HUES48 (cell line): Measurements from ENCODE around the gene TUBA4B.

Experiments used
- H3K27ac ChIP-seq: one replicate; pipeline ENCODE4 v1.7.0; 2013; ENCODE audit warnings: low read depth, low read length, inconsistent platforms
- H3K27me3 ChIP-seq: 2 replicates; pipeline ENCODE4 v1.6.1; 2013; ENCODE audit warnings: mild to moderate bottlenecking, low read length; ENCODE audit not compliant: control insufficient read depth, insufficient read depth
- H3K36me3 ChIP-seq: 2 replicates; pipeline ENCODE4 v1.6.1; 2013; ENCODE audit warnings: low read length; ENCODE audit not compliant: control insufficient read depth, insufficient read depth
- H3K4me1 ChIP-seq: 2 replicates; pipeline ENCODE4 v1.6.1; 2013; ENCODE audit warnings: mild to moderate bottlenecking, low read length; ENCODE audit not compliant: control insufficient read depth, insufficient read depth
- H3K4me3 ChIP-seq: 2 replicates; pipeline ENCODE4 v1.5.1; 2013; ENCODE audit warnings: mild to moderate bottlenecking, low read depth, low read length
- H3K9ac ChIP-seq: 2 replicates; pipeline ENCODE4 v1.6.1; 2013; ENCODE audit warnings: mild to moderate bottlenecking, low read depth, low read length, moderate library complexity
- H3K9me3 ChIP-seq: 2 replicates; pipeline ENCODE4 v1.6.1; 2013; ENCODE audit warnings: low read length; ENCODE audit not compliant: control insufficient read depth, insufficient read depth

The TUBA4B gene

GRCh38 chr2:219269362-219270054 lies 16.5 kb downstream of the TUBA4B start:
- Histone ChIP-seq H3K27ac (no peak overlapping the region), H3K36me3 (no peaks in the 10 kb centered on the region), H3K4me1 (peaks cover 5% of the 10 kb centered on the region), H3K9me3 (no peaks in the 10 kb centered on the region), H3K27me3 (peaks cover 8% of the 10 kb centered on the region; the same call in 1 of the 2 replicates), H3K4me3 (no peak overlapping the region), H3K9ac (no peak overlapping the region)

DNA sequence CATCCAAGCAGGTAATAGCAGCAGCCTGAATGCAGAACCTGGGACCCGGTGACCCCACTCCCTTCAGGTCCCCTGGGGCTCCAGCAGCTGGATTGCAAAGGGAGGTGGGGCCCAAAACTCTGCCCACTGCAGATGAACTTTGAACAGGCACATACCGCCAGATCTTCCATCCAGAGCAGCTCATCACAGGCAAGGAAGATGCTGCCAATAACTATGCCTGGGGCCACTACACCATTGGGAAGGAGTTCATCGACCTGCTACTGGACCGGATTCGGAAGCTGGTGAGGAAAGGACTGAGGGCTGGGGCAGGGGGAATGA lies 17.0 kb downstream of the TUBA4B start:
- Histone ChIP-seq H3K27ac (no peak overlapping the region), H3K27me3 (peaks cover 8% of the 10 kb centered on the region; the same call in 1 of the 2 replicates), H3K9ac (no peak overlapping the region), H3K9me3 (no peaks in the 10 kb centered on the region), H3K4me1 (peaks cover 6% of the 10 kb centered on the region), H3K4me3 (no peak overlapping the region), H3K36me3 (no peaks in the 10 kb centered on the region)

DNA sequence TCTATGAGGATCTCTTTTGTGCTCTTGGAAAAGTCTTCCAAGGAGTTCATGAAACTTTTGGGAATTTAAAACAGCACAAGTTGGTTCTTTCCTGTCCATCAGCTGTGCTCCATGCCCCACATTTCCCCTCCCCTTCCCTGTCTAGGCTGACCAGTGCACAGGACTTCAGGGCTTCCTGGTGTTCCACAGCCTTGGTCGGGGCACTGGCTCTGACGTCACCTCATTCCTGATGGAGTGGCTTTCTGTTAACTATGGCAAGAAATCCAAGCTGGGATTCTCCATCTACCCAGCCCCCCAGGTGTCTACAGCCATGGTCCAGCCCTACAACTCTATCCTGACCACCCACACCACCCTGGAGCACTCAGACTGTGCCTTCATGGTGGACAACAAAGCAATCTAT lies 18.0 kb downstream of the TUBA4B start:
- Histone ChIP-seq H3K9me3 (no peaks in the 10 kb centered on the region), H3K27me3 (peaks cover 8% of the 10 kb centered on the region; the same call in 1 of the 2 replicates), H3K9ac (no peak overlapping the region), H3K27ac (no peak overlapping the region), H3K36me3 (no peaks in the 10 kb centered on the region), H3K4me3 (no peak overlapping the region), H3K4me1 (peaks cover 6% of the 10 kb centered on the region)

DNA sequence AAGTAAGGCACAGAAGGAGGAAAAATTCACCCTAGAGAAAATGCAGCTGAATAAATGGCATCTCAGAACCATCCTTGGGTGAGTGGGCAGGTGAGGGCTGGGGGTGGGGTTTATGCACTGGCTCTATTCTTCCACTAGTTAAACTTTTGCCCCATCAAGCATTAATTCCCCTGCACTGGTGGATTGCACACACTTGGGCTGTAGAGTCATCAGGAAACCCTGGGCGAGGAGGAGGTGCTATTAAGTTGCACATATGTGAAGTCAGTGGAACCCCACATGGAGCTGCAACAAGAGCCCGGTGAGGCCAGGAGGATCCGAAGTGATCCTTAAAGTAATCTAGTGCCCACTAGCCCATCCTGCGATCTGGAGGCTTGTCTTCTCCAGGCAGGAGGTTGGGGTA lies 19.3 kb downstream of the TUBA4B start:
- H3K27me3 ChIP-seq = peaks cover 4% of the 10 kb centered on the region; the same call in 1 of the 2 replicates
- no peak overlapping the region for H3K27ac ChIP-seq
- no peaks in the 10 kb centered on the region for H3K36me3 ChIP-seq
- no peak overlapping the region for H3K9ac ChIP-seq
- H3K9me3 ChIP-seq = no peaks in the 10 kb centered on the region
- no peak overlapping the region for H3K4me3 ChIP-seq
- H3K4me1 ChIP-seq = peaks cover 10% of the 10 kb centered on the region

DNA sequence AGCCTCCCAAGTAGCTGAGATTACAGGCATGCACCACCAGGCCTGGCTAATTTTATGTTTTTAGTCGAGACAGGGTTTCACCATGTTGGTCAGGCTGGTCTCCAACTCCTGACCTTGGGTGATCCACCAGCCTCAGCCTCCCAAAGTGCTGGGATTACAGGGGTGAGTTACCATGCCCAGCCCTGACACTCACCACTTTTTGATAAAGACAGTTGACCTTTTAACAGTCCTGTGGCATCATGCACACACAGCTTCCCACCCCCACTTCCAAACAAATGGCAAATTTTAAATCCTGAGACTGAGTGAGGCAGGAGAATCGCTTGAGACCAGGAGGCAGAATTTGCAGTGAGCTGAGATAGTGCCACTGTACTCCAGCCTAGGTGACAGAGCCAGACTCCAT lies 20.0 kb downstream of the TUBA4B start:
- H3K4me1 ChIP-seq = peaks cover 16% of the 10 kb centered on the region
- no peak overlapping the region for H3K9ac ChIP-seq
- H3K27ac ChIP-seq = no peak overlapping the region
- no peaks in the 10 kb centered on the region for H3K36me3 ChIP-seq
- H3K9me3 ChIP-seq = no peaks in the 10 kb centered on the region
- H3K4me3 ChIP-seq = no peak overlapping the region
- peaks cover 4% of the 10 kb centered on the region; the same call in 1 of the 2 replicates for H3K27me3 ChIP-seq

DNA sequence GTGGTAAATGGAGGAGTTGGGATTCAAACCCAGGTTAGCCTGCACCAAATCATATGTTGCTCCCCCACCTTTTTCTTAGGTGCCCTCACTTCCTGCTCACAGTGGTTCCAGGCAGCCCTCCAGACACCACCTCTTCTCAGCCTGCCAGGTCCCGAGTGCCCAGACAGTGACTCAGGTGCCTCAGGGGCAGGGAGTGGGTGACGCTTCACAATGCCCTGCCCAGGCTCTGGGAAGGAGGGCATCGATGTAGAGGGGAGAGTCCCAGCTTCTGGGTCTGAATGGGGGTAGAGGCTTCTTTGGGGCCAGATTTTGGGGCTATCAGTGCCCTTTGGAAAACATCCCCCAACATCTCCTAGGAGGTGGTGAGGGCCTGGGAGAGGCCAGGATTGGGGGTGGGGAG lies 20.9 kb downstream of the TUBA4B start:
- no peaks in the 10 kb centered on the region for H3K9me3 ChIP-seq
- H3K4me1 ChIP-seq = peaks cover 24% of the 10 kb centered on the region
- peak overlapping the region; percentile 81 for H3K27ac ChIP-seq
- H3K4me3 ChIP-seq = no peak overlapping the region
- H3K9ac ChIP-seq = no peak overlapping the region
- peaks cover 4% of the 10 kb centered on the region; the same call in 1 of the 2 replicates for H3K27me3 ChIP-seq
- H3K36me3 ChIP-seq = no peaks in the 10 kb centered on the region

DNA sequence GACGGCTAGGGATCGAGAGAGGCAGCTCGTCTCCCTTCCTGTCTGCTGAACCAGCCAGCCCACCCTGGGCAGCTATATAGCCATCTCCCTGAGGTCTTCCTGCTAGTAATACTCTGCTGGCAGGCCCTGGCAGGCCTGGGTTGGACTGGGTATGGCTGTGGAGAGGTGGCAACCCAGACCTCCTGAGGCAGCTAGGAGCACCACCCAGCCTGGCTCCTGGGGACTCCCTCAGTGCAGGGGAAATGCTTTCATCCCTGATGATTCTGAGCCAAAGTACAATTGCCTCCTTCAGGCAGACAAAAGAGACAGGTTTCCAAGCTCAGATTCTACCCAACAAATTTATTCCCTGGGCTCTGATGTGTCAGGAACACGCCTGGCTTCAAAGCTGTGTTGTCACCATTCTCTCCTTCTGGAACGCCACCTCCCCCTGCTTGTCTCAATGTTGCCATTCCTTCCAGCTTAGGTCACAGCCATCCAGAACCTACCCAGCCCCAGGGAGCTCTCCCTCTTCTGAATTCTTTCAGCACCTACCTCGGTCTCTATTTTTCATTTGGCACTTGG lies 21.4 kb downstream of the TUBA4B start:
- Histone ChIP-seq H3K4me1 (peaks cover 24% of the 10 kb centered on the region), H3K27me3 (peaks cover 4% of the 10 kb centered on the region; the same call in 1 of the 2 replicates), H3K4me3 (no peak overlapping the region), H3K9ac (no peak overlapping the region), H3K36me3 (no peaks in the 10 kb centered on the region), H3K27ac (peak overlapping the region; percentile 81), H3K9me3 (no peaks in the 10 kb centered on the region)

DNA sequence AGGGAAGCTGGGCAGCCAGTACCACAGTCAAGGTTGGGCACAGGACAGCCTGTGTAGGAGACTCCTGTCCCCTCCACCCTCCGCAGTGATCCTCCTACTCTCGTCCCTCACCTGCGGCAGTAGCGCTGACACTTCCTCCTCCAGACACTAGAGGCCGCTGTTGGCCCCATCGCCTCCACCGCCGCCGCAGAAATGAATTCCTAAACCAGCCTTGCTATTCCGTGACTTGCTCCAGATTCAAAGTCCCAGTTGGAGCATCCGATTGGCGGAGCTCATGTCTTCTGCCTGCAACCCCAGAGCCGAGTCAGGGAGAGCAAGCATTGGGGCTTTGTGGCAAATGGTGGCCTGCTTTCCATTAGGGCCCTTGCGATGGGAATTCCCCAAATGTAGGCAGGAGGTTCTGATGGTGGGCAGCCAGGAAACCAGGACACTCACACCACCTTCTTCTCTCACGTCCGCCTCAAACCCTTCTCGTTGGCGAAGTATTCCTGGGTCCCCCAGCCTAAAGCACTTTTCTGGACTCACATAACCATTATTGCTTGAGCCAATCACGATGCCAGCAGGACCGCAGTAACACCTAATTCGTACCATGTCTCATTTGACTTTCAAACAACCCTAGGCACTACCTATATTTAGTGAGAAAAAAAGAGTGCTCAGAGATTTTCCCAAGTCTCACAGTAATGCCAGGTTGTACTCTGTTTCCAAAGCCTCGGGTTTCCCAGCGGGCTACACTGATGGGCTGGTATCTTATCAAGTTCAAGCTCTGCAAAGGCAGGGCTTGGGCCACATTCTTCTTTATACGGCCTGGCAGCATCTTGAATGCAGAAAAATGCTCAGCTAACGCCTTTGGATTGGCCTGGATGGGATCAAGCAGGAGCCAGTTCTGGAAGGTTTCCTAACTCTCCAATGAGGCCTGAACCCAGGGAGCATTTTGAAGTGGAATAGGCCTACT lies 24.9 kb downstream of the TUBA4B start:
- no peaks in the 10 kb centered on the region for H3K9me3 ChIP-seq
- peaks cover 17% of the 10 kb centered on the region for H3K36me3 ChIP-seq
- peaks cover 29% of the 10 kb centered on the region for H3K4me1 ChIP-seq
- peak overlapping the region; percentile 58 for H3K4me3 ChIP-seq
- peak overlapping the region; percentile 89 for H3K27ac ChIP-seq
- H3K9ac ChIP-seq = no peak overlapping the region
- H3K27me3 ChIP-seq = no peaks in the 10 kb centered on the region

GRCh38 chr2:219278655-219279150 lies 25.7 kb downstream of the TUBA4B start:
- Histone ChIP-seq H3K27ac (peak overlapping the region; percentile 89), H3K9ac (no peak overlapping the region), H3K36me3 (peaks cover 24% of the 10 kb centered on the region), H3K4me3 (peak overlapping the region; percentile 58), H3K27me3 (no peaks in the 10 kb centered on the region), H3K4me1 (peaks cover 29% of the 10 kb centered on the region), H3K9me3 (no peaks in the 10 kb centered on the region)

GRCh38 chr2:219279151-219279915 lies 26.3 kb downstream of the TUBA4B start, which contains the start of gene DNAJB2:
Gene DNAJB2, plus strand, starts transcription at chr2:219279366. Its CDS starts 468 bp downstream, at chr2:219279834.
- Histone ChIP-seq H3K9me3 (no peaks in the 10 kb centered on the region), H3K4me3 (peak within 1 kb of the TSS; percentile 63), H3K36me3 (peaks cover 24% of the 10 kb centered on the region), H3K4me1 (peaks cover 26% of the 10 kb centered on the region), H3K27ac (peak within 1 kb of the TSS; percentile 89), H3K27me3 (no peaks in the 10 kb centered on the region), H3K9ac (peak within 1 kb of the TSS; percentile 52)
